Suprapubic skin (tissue), 4 donors: ENCODE measurements around the gene VCAN.

Experiments used
- CTCF ChIP-seq, 2 donors: fragments of 200-600 bp in 1 of 2; fragments of 450-650 bp in 1 of 2; sonication (generic) in 1 of 2; IDR thresholded peaks; one replicate each; pipeline ENCODE4 v1.5.1; 2016 to 2019; ENCODE audit warnings: antibody characterized with exemption in 2 of 2, mild to moderate bottlenecking in 1 of 2, moderate library complexity in 1 of 2
- EP300 ChIP-seq: sonication (generic); formaldehyde crosslinking; IDR thresholded peaks from one replicate; pipeline ENCODE4 v1.6.1; 2017; ENCODE audit warnings: antibody characterized with exemption
- POLR2A ChIP-seq, 2 donors: fragments of 450-650 bp; IDR thresholded peaks; one replicate each; pipeline ENCODE4 v1.6.1; 2017; ENCODE audit warnings: antibody characterized with exemption in 2 of 2, mild to moderate bottlenecking in 2 of 2, moderate library complexity in 2 of 2
- POLR2AphosphoS5 ChIP-seq, 3 donors: sonication (generic); formaldehyde crosslinking; IDR thresholded peaks; one replicate each; pipeline ENCODE4 v1.6.1; 2017; ENCODE audit warnings: antibody characterized with exemption in 3 of 3

GRCh38 chr5:83494666-83495065 is 23.1 kb downstream of the VCAN start:
- TF ChIP-seq CTCF (IDR thresholded peaks at IDR 0.05) (no peak), POLR2A (IDR thresholded peaks at IDR 0.05) (no peak), POLR2AphosphoS5 (IDR thresholded peaks at IDR 0.05) (no peak), EP300 (no peak)
